Smooth muscle cell (in vitro differentiated cells): Measurements from ENCODE around the gene C1QTNF8. TPM values are rescaled to one million over a fixed set of nuclear protein-coding genes. Genes with fewer than 3 reads are reported as not detected.

Experiments
- DNase-seq: peaks from one replicate; lab custom pipeline; 2025; ENCODE audit not compliant: unreplicated experiment; lab: John Stamatoyannopoulos, UW
- H2AFZ ChIP-seq: fragments of 200-600 bp; sonication (generic); 2 replicates; pipeline ENCODE4 v1.6.0; 2016; ENCODE audit warnings: antibody characterized with exemption, low read depth, mild to moderate bottlenecking
- H3F3A ChIP-seq: fragments of 200-600 bp; sonication (generic); 2 replicates; pipeline ENCODE4 v1.6.0; 2017; ENCODE audit warnings: antibody characterized with exemption, low read depth
- H3K27ac ChIP-seq: fragments of 200-600 bp; sonication (generic); 2 replicates; pipeline ENCODE4 v1.5.1; 2016; ENCODE audit warnings: low read depth, mild to moderate bottlenecking
- H3K27me3 ChIP-seq: fragments of 200-600 bp; sonication (generic); 2 replicates; pipeline ENCODE4 v1.6.1; 2016; ENCODE audit warnings: low read depth, mild to moderate bottlenecking
- H3K36me3 ChIP-seq: fragments of 200-600 bp; sonication (generic); 2 replicates; pipeline ENCODE4 v1.5.1; 2016; ENCODE audit warnings: low read depth
- H3K4me1 ChIP-seq: fragments of 200-600 bp; sonication (generic); 2 replicates; pipeline ENCODE4 v1.5.1; 2016; ENCODE audit warnings: low read depth
- H3K4me2 ChIP-seq: fragments of 200-600 bp; sonication (generic); 2 replicates; pipeline ENCODE4 v1.6.0; 2016; ENCODE audit warnings: mild to moderate bottlenecking
- H3K4me3 ChIP-seq: fragments of 200-600 bp; sonication (generic); 2 replicates; pipeline ENCODE4 v1.5.1; 2016; ENCODE audit warnings: mild to moderate bottlenecking
- H3K79me2 ChIP-seq: fragments of 200-600 bp; sonication (generic); 2 replicates; pipeline ENCODE4 v1.6.0; 2016; ENCODE audit warnings: low read depth, mild to moderate bottlenecking
- H3K9ac ChIP-seq: fragments of 200-600 bp; sonication (generic); 2 replicates; pipeline ENCODE4 v1.6.0; 2016; ENCODE audit warnings: low read depth
- H3K9me3 ChIP-seq: fragments of 200-600 bp; sonication (generic); replicated peaks from 2 replicates; pipeline ENCODE4 v1.5.1; 2016; ENCODE audit warnings: low read depth
- H4K20me1 ChIP-seq: fragments of 200-600 bp; sonication (generic); 2 replicates; pipeline ENCODE4 v1.6.0; 2016; ENCODE audit warnings: low read depth
- CTCF ChIP-seq: fragments of 200-600 bp; sonication (generic); IDR thresholded peaks from 2 replicates; pipeline ENCODE4 v1.5.1; 2017; ENCODE audit warnings: borderline replicate concordance, mild to moderate bottlenecking, antibody characterized with exemption; ENCODE audit not compliant: insufficient read depth, poor library complexity, severe bottlenecking
- WGBS: methylation state at CpG from one replicate; pipeline ENCODE4 v1.1.7; 2016; ENCODE audit warnings: low lambda C conversion rate; 5-methylcytosine and 5-hydroxymethylcytosine counted together
- polyA plus RNA-seq: library from polyadenylated mRNA; unstranded; fragments of >200 nt; fragmentation: Nextera tagmentation; extraction: Ambion mirVana; gene quantifications from 2 replicates; pipeline ENCODE4 v1.2.1, GENCODE V29; 2016
- total RNA-seq: library from RNA; depleted of rRNA; stranded (reverse); fragments of >200 nt; gene quantifications from 2 replicates; pipeline ENCODE4 v1.2.3, GENCODE V29; 2014

Gene C1QTNF8
- total and polyA plus RNA-seq, 2 experiments from 2014 or later = not detected

DNA sequence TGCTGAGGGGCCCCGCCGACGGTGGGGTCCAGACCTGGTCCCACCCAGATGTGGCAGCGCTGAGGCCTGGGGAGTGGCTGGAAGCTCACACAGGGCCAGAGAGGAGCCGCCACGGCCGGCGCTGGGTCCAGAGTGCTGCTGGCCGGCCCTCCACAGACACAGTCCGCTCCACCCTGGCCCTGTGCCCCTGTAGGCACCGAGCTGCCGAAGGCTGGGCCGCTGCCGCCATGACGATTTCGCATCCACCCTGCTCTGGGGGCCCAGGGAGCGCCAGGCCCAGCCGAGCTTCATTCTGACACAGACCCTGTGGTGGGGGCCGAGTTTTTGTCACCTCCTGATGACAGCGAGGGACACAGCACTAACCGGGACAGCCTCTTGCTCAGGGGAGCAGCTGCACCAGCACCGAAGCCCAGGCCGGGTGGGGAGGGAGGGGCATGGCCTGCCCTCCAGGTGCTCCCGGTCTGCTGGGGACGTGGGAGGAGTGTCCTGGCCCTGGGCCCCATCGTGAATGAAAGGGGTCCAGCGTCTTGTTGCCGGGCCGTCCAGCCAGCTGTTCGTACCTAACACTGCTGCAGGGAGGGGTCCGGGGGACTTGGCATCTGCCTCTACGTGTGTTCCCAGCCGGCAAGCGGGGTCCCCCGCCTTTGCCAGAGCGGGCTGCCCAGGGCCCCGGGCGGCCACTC is 50.6 kb downstream of the C1QTNF8 start:
- H3K27ac ChIP-seq = no peak overlapping the region
- no peak for DNase-seq
- no peaks in the 10 kb centered on the region for H3K9me3 ChIP-seq
- no peaks in the 10 kb centered on the region for H3K4me1 ChIP-seq
- H3K36me3 ChIP-seq = no peaks in the 10 kb centered on the region
- 92% methylated on average over 30 of the region's 38 CpGs for WGBS
- H3F3A ChIP-seq = no peaks in the 10 kb centered on the region
- TF ChIP-seq CTCF = no peak
- no peak overlapping the region for H3K4me3 ChIP-seq
- no peaks in the 10 kb centered on the region for H3K79me2 ChIP-seq
- H4K20me1 ChIP-seq = no peaks in the 10 kb centered on the region
- no peak overlapping the region for H3K9ac ChIP-seq
- H3K4me2 ChIP-seq = no peak overlapping the region
- no peak overlapping the region for H2AFZ ChIP-seq
- H3K27me3 ChIP-seq = no peaks in the 10 kb centered on the region

- no peaks in the 10 kb centered on the region for H3K79me2 ChIP-seq
- no peaks in the 10 kb centered on the region for H3F3A ChIP-seq
- H3K27me3 ChIP-seq = no peaks in the 10 kb centered on the region
- H3K36me3 ChIP-seq = no peaks in the 10 kb centered on the region
- no peak overlapping the region for H3K4me2 ChIP-seq
- H3K4me3 ChIP-seq = no peak overlapping the region
- no peaks in the 10 kb centered on the region for H3K9me3 ChIP-seq
- no peak overlapping the region for H3K9ac ChIP-seq
- H3K27ac ChIP-seq = no peak overlapping the region
- WGBS = 86% methylated on average over 23 of the region's 43 CpGs
- no peak for TF ChIP-seq CTCF
- no peak for DNase-seq
- no peak overlapping the region for H2AFZ ChIP-seq
- no peaks in the 10 kb centered on the region for H3K4me1 ChIP-seq
- no peaks in the 10 kb centered on the region for H4K20me1 ChIP-seq
Measured at GRCh38 chr16:1044460-1045309, 51.4 kb downstream of the C1QTNF8 start.

- Histone ChIP-seq H3K4me3 (no peak overlapping the region), H3K36me3 (no peaks in the 10 kb centered on the region), H3K4me1 (no peaks in the 10 kb centered on the region), H3K79me2 (no peaks in the 10 kb centered on the region), H3K27me3 (no peaks in the 10 kb centered on the region), H3K4me2 (no peak overlapping the region), H3K27ac (no peak overlapping the region), H2AFZ (no peak overlapping the region), H3K9ac (no peak overlapping the region), H3F3A (no peaks in the 10 kb centered on the region), H3K9me3 (no peaks in the 10 kb centered on the region), H4K20me1 (no peaks in the 10 kb centered on the region)
- no peak for DNase-seq
- 87% methylated on average over 27 of the region's 40 CpGs for WGBS
- no peak for TF ChIP-seq CTCF
Measured at GRCh38 chr16:1043881-1044451, 52.1 kb downstream of the C1QTNF8 start.
